Fibroblast of gingiva (primary cell): ENCODE results near the gene ADRA2C.

Experiments used
- DNase-seq: peaks from one replicate; pipeline ENCODE4 v3.0.0-alpha.2; 2011; ENCODE audit warnings: low read depth

ADRA2C gene

GRCh38 chr4:3760841-3761240 is 5.3 kb upstream of the ADRA2C start:
- DNase-seq, result no peak

GRCh38 chr4:3762264-3762663 is 3.9 kb upstream of the ADRA2C start:
- DNase-seq, result no peak

- DNase-seq, result no peak
Measured at GRCh38 chr4:3762753-3763549, 3.2 kb upstream of the ADRA2C start.

- peak; percentile 16 for DNase-seq
Measured at GRCh38 chr4:3765271-3766035, 732 bp upstream of the ADRA2C start.

GRCh38 chr4:3766785-3767569 is 792 bp downstream of the ADRA2C start:
- DNase-seq, result no peak

- no peak for DNase-seq
Measured at GRCh38 chr4:3767570-3768288, 1.5 kb downstream of the ADRA2C start.

GRCh38 chr4:3768842-3769641 is 2.9 kb downstream of the ADRA2C start:
- no peak for DNase-seq

- DNase-seq, result no peak
Measured at GRCh38 chr4:3769642-3770184, 3.5 kb downstream of the ADRA2C start.

DNA sequence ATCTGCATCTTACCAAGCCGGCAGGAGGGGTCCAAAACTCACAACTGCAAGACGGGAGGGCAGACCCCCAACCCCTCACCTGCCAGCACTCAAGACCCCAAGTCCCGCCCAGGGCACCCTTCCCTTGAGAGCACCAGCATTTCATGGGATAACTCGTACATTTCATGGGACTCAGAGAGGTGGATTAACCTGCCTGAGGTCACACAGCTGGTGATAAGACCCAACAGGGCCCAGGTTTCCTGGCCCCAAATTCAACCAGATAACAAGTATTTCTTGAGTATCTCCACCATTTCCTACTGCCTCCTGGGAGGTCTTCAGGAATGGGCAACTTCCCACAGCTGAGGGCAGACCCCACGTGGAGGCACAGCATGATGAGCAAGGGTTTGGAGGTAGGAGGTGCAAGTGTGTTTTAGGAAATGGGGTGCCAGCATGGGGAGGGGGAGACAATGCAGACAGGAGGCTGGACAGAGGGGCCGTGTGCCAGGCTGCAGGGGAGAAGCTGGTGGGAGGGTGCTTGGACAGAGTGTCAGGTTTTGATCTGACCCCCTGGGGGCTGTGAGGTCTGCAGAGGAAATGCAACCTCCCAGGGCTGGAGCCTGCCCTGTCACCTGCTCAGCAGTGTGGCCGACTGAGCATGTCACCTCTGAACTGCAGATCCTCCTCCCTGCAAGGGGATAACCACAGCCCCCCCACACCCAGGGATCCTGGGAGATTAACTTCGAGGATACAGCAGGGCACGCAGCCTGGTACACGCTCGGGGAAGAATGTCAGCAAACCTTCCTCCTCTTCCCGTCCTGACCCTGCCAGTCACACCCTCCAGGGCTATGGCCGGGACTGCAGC is 4.4 kb downstream of the ADRA2C start:
- no peak for DNase-seq

DNA sequence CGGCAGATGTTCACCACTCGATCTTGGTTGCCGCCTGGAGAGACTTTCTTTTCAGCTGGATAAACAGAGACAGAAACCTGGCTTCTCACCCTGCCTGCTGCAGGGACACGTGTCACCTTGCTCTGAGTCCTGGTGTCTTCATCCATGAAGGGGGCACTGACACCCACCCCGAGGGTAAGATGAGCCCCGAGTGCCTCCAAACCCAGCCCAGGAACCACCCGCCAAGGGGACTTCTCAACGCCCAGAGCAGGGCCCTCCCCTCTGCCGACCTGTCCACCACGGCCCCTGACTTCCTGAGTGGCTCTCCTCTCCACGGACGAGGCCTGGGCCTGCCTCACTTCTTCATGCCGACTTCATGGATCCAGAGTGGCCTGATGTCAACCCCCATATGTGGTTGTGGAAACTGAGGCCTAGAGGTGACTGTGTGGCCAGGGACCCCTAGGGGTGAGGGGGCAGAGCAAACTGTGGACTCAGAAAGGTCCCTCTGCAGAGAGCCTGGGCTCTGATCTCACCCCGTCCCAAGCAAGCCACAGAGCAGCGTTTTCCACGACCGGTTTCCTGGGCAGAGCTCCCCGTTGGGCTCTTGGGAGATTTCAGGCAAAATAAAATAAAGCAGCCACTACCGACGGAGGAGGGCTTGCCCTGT is 5.1 kb downstream of the ADRA2C start:
- no peak for DNase-seq

GRCh38 chr4:3771939-3772495 is 5.8 kb downstream of the ADRA2C start:
- DNase-seq, result no peak

GRCh38 chr4:3772632-3773031 is 6.4 kb downstream of the ADRA2C start:
- DNase-seq, result no peak

GRCh38 chr4:3773552-3774001 is 7.4 kb downstream of the ADRA2C start:
- no peak for DNase-seq

DNA sequence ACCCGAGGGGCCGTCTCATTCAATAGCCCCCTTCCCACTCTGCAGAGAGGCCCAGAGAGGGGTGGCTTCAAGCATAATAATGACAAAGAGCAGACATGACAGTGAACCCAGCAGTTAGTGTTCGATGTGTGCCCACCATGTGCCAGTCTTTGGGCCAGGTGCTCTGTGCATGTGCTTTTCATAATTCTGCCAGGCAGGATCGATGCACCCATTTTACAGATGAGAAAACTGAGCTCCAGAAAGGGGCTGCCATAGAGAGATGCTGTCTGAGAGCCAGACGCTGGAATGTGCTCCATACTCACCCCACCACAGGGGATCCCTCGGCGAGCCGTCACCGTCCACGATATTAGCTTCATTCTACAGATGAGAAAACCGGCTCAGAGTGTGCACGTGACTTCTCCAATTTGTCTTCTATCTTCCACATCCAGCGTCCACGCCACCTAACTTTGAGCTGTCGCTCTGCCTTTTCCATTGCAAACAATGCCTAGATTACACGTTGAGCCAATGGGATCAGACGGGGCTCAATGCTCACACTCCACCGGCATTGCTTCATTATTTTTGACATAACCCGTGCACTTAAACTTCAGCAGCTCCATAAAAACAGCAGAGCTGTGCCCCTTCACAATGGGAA is 8.2 kb downstream of the ADRA2C start:
- no peak for DNase-seq

DNA sequence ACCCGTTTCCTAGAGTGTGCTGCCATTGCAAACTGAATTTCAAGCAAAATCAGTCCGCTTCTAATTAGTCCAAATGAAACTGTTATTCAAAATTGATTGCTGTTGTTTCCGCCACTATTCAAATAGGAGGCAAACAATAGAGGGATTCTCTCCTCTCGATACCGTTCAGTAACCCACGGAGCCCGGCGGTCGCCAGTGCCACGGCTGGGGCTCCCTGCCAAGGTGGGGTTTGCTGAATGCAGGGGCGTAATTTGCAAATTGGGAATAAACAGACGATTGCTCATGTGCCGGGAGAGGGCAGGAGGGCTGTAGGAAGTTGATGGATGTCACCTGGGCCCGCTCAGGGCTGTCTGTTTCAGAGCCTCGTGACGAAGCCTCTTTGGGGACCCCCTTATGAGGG is 8.8 kb downstream of the ADRA2C start:
- DNase-seq, result no peak

DNA sequence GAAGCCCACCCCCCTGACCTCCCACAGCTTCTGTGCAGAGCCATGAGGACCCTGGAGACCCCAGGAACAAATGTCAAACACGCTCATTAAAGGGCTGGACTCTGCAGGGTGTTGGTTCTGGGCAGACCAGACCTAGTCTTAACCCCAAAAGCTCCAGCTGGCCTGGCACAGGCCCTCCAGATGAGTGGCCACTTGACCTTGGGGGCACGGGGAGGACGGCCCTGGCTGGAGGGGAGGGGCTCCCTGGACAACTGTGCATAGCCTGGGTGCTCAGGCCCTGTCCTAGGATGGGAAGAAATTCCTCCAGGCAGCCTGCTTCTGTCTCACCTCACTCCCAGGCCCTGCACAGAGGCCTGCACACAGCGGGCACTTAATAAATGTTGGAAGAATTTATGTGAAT is 9.4 kb downstream of the ADRA2C start:
- DNase-seq, result no peak

GRCh38 chr4:3776166-3777032 is 10.2 kb downstream of the ADRA2C start:
- DNase-seq, result no peak

GRCh38 chr4:3777033-3777390 is 10.8 kb downstream of the ADRA2C start:
- no peak for DNase-seq
